ENCODE measurements around the gene SYCE1. TPM values are rescaled to one million over a fixed set of nuclear protein-coding genes. Genes with fewer than 3 reads are reported as not detected.

SYCE1 gene
- polyA plus RNA-seq, 1 donor, result 0.59 TPM

- no peak for DNase-seq (ENCODE audit: low read depth)
Observed at GRCh38 chr10:133511907-133512528, 53.4 kb downstream of the SYCE1 start.

GRCh38 chr10:133511408-133511807 is 54.0 kb downstream of the SYCE1 start:
- DNase-seq (ENCODE audit: low read depth), result no peak

GRCh38 chr10:133509700-133510099 is 55.7 kb downstream of the SYCE1 start:
- no peak for DNase-seq (ENCODE audit: low read depth)

Other genes with a start within 250 kb of the SYCE1 start
- gene CALY, start 228.7 kb downstream of the SYCE1 start, polyA plus RNA-seq (ENCODE audit: insufficient read length), result not detected
- gene PRAP1, start 218.2 kb downstream of the SYCE1 start, polyA plus RNA-seq (ENCODE audit: insufficient read length), result not detected
- gene FUOM, start 207.6 kb downstream of the SYCE1 start, polyA plus RNA-seq (ENCODE audit: insufficient read length), result 4.5 TPM
- 123 TPM for gene ECHS1, start 192.2 kb downstream of the SYCE1 start, polyA plus RNA-seq (ENCODE audit: insufficient read length)
- gene PAOX, start 186.3 kb downstream of the SYCE1 start, polyA plus RNA-seq (ENCODE audit: insufficient read length), result 2.5 TPM
- 43.2 TPM for gene MTG1, start 171.4 kb downstream of the SYCE1 start, polyA plus RNA-seq (ENCODE audit: insufficient read length)
- 4.1 TPM for gene SPRN, start 141.0 kb downstream of the SYCE1 start, polyA plus RNA-seq (ENCODE audit: insufficient read length)
- gene SCART1, start 111.6 kb downstream of the SYCE1 start, polyA plus RNA-seq (ENCODE audit: insufficient read length), result 1.5 TPM
- gene CYP2E1, start 38.2 kb downstream of the SYCE1 start, polyA plus RNA-seq (ENCODE audit: insufficient read length), result 1.4 TPM
- gene FRG2B, start 61.2 kb upstream of the SYCE1 start, polyA plus RNA-seq (ENCODE audit: insufficient read length), result not detected

Measured in forelimb muscle (tissue), 1 donor.